SK-N-SH treated with all-trans-retinoic acid at 6 μM for 48 hours (cell line): ENCODE data around the gene TCERG1.

ENCODE experiments used
- CSDC2 ChIP-seq: fragments of 250-450 bp; sonication (Bioruptor Pico); IDR thresholded peaks from 2 replicates; pipeline ENCODE4 v1.5.0; 2020; ENCODE audit warnings: mild to moderate bottlenecking, moderate library complexity
- CSRNP3 ChIP-seq: fragments of 250-450 bp; sonication (Bioruptor Pico); IDR thresholded peaks from 2 replicates; pipeline ENCODE4 v1.5.1; 2021; ENCODE audit warnings: mild to moderate bottlenecking, moderate library complexity
- GLIS3 ChIP-seq: fragments of 250-450 bp; sonication (Bioruptor Pico); IDR thresholded peaks from 2 replicates; pipeline ENCODE4 v1.5.0; 2020; ENCODE audit warnings: mild to moderate bottlenecking, moderate library complexity
- PATZ1 ChIP-seq: fragments of 250-450 bp; sonication (Bioruptor Pico); IDR thresholded peaks from 2 replicates; pipeline ENCODE4 v1.8.0; 2020; ENCODE audit warnings: mild to moderate bottlenecking, moderate library complexity, borderline replicate concordance
- POU6F1 ChIP-seq: fragments of 250-450 bp; sonication (Bioruptor Pico); IDR thresholded peaks from 2 replicates; pipeline ENCODE4 v1.8.0; 2021; ENCODE audit warnings: low read depth, mild to moderate bottlenecking, moderate library complexity, borderline replicate concordance
- PPARA ChIP-seq: fragments of 250-450 bp; sonication (Bioruptor Pico); IDR thresholded peaks from 2 replicates; pipeline ENCODE4 v1.5.0; 2020; ENCODE audit warnings: mild to moderate bottlenecking, borderline replicate concordance
- SNAI2 ChIP-seq: fragments of 250-450 bp; sonication (Bioruptor Pico); IDR thresholded peaks from 2 replicates; pipeline ENCODE4 v1.5.0; 2020; ENCODE audit warnings: mild to moderate bottlenecking, moderate library complexity
- ZC3H10 ChIP-seq: fragments of 250-450 bp; sonication (Bioruptor Pico); IDR thresholded peaks from 2 replicates; pipeline ENCODE4 v1.5.1; 2021; ENCODE audit warnings: mild to moderate bottlenecking, moderate library complexity
- ZFP30 ChIP-seq: fragments of 450-650 bp; formaldehyde crosslinking; IDR thresholded peaks from 2 replicates; pipeline ENCODE4 v1.5.0; 2022; ENCODE audit warnings: mild to moderate bottlenecking, moderate library complexity
- ZNF8 ChIP-seq: fragments of 450-650 bp; formaldehyde crosslinking; IDR thresholded peaks from 2 replicates; pipeline ENCODE4 v1.5.0; 2020; ENCODE audit warnings: mild to moderate bottlenecking, moderate library complexity

GRCh38 chr5:146463446-146463845 lies 16.3 kb downstream of the TCERG1 start:
- TF ChIP-seq ZC3H10 (CRISPR knock-in tag) (no peak), PPARA (no peak), CSDC2 (CRISPR knock-in tag) (no peak), PATZ1 (CRISPR knock-in tag) (no peak), SNAI2 (CRISPR knock-in tag) (no peak), ZFP30 (CRISPR knock-in tag) (no peak), GLIS3 (CRISPR knock-in tag) (no peak), CSRNP3 (CRISPR knock-in tag) (no peak), POU6F1 (CRISPR knock-in tag) (no peak), ZNF8 (no peak)
